Karpas-422 (cell line): ENCODE data around the gene TOP1. TPM values are rescaled to one million over a fixed set of nuclear protein-coding genes. Genes with fewer than 3 reads are reported as not detected.

Experiments
- DNase-seq: peaks from one replicate; pipeline ENCODE4 v3.0.0-alpha.2; 2015
- H2AFZ ChIP-seq: fragments of 200-600 bp; sonication (generic); 2 replicates; pipeline ENCODE4 v1.6.1; 2014; ENCODE audit warnings: antibody characterized with exemption, low read length, mixed read lengths
- H3K27ac ChIP-seq: fragments of 200-600 bp; sonication (generic); 2 replicates; pipeline ENCODE4 v1.5.1; 2014; ENCODE audit warnings: mild to moderate bottlenecking, low read length, moderate library complexity
- H3K27me3 ChIP-seq: fragments of 200-600 bp; sonication (generic); 2 replicates; pipeline ENCODE4 v1.6.1; 2014; ENCODE audit warnings: low read length, mixed read lengths
- H3K36me3 ChIP-seq: fragments of 200-600 bp; sonication (generic); 2 replicates; pipeline ENCODE4 v1.6.1; 2014; ENCODE audit warnings: low read length, mixed read lengths; ENCODE audit not compliant: insufficient read depth
- H3K4me1 ChIP-seq: fragments of 200-600 bp; sonication (generic); 2 replicates; pipeline ENCODE4 v1.6.1; 2014; ENCODE audit warnings: mild to moderate bottlenecking, low read length, mixed read lengths
- H3K4me2 ChIP-seq: fragments of 200-600 bp; sonication (generic); 2 replicates; pipeline ENCODE4 v1.6.1; 2014; ENCODE audit warnings: low read length, low read depth, mild to moderate bottlenecking; ENCODE audit not compliant: poor library complexity, severe bottlenecking
- H3K4me3 ChIP-seq: fragments of 200-600 bp; sonication (generic); 2 replicates; pipeline ENCODE4 v1.5.1; 2014; ENCODE audit warnings: mild to moderate bottlenecking, antibody characterized with exemption, low read length, mixed read lengths
- H3K79me2 ChIP-seq: fragments of 200-600 bp; sonication (generic); 2 replicates; pipeline ENCODE4 v1.6.1; 2014; ENCODE audit warnings: mild to moderate bottlenecking, low read length, mixed read lengths
- H3K9ac ChIP-seq: fragments of 200-600 bp; sonication (generic); 2 replicates; pipeline ENCODE4 v1.6.0; 2014; ENCODE audit warnings: low read length
- H3K9me2 ChIP-seq: fragments of 200-600 bp; sonication (generic), shearing (Covaris generic); replicated peaks from 2 replicates; pipeline ENCODE4 v1.6.0; 2014; ENCODE audit warnings: mild to moderate bottlenecking, low read length, moderate library complexity; ENCODE audit not compliant: insufficient read depth
- H3K9me3 ChIP-seq: fragments of 300-700, 200-600 bp; sonication (generic); 2 replicates; pipeline ENCODE4 v1.6.1; 2014; ENCODE audit warnings: low read length, mixed read lengths
- H4K20me1 ChIP-seq: fragments of 200-600 bp; sonication (generic); 2 replicates; pipeline ENCODE4 v1.6.1; 2014; ENCODE audit warnings: mild to moderate bottlenecking, antibody characterized with exemption, low read length, low read depth; ENCODE audit not compliant: insufficient read depth
- total RNA-seq: library from RNA; depleted of rRNA; stranded (reverse); fragments of >200 nt; shearing (Covaris generic); gene quantifications from 2 replicates; pipeline ENCODE4 v1.2.3, GENCODE V29; 2014; ENCODE audit warnings: low replicate concordance

The TOP1 gene
- total RNA-seq, 1 experiment from 2014 or later = 101 TPM

DNA sequence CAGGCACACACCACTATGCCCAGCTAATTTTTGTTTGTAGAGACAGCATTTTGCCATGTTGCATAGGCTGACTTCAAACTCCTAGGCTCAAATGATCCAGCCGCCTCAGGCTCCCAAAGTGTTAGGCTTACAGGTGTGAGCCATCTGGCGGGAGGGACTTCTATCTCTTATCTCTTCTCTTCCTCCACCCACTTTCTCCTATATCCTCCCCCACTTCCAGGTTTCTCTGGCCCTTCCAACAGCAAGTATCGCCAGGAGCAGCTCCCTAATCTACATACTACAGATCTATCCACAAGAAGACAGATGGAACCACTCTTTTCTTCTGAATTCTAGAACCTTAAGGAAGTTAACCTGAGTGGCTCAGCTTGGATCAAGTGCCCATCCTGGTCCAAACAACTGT is 5.1 kb upstream of the TOP1 start:
- Histone ChIP-seq H4K20me1 (no peaks in the 10 kb centered on the region), H3K79me2 (no peaks in the 10 kb centered on the region), H3K36me3 (no peaks in the 10 kb centered on the region), H3K4me1 (peaks cover 46% of the 10 kb centered on the region), H3K27me3 (no peaks in the 10 kb centered on the region), H3K27ac (no peak overlapping the region), H3K9me3 (no peaks in the 10 kb centered on the region), H3K4me2 (no peak overlapping the region), H2AFZ (no peak overlapping the region), H3K9ac (no peak overlapping the region), H3K9me2 (no peaks in the 10 kb centered on the region), H3K4me3 (no peak overlapping the region)
- no peak for DNase-seq

DNA sequence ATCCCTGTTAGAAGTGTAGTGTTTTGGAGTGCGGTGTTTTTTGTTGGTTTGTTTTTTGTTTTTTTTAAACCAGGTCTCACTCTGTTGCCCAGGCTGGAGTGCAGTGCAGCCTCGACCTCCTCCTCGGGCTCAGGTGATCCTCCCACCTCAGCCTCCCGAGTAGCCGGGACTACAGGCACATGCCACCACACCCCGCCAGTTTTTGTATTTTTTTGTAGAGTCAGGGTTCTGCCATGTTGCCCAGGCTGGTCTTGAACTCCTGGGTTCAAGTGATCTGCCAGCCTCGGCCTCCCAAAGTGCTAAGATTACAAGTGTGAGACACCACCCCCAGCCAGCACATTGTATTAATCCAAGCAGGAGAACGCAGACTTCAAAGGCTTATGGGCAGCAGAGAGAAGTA is 1.3 kb upstream of the TOP1 start:
- Histone ChIP-seq H3K9ac (peak overlapping the region; percentile 79), H3K9me2 (no peaks in the 10 kb centered on the region), H3K79me2 (peaks cover 37% of the 10 kb centered on the region), H3K36me3 (peaks cover 32% of the 10 kb centered on the region), H3K27ac (peak overlapping the region; percentile 90), H3K27me3 (no peaks in the 10 kb centered on the region), H3K4me1 (peaks cover 61% of the 10 kb centered on the region), H4K20me1 (peaks cover 27% of the 10 kb centered on the region), H3K9me3 (no peaks in the 10 kb centered on the region), H3K4me2 (peak overlapping the region; percentile 95), H2AFZ (no peak overlapping the region), H3K4me3 (peak overlapping the region; percentile 67; the same call in 1 of the 2 replicates)
- DNase-seq = no peak

DNA sequence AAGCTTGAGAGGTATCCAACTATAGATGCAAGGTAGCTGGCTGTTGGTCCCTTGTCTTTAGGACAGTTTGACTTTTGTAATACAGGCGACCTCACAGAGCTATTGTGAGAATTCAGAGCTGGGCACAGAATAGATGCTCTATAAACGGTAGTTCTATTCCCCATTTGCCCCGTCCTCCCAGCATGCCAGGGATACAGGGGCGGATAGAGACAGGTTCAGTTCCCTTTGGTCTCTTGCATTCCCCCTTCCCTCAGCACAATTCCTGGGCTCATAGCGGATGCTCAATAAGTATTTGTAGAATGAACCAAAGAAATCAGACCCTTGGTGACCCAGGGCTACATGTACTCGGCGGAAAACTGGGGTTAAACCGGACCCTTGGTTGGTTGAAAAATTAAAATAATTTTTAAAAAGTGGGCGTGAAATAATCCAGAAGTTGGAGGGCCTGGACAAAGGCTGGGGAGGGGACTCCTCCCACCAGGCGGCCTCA is 707 bp upstream of the TOP1 start:
- no peaks in the 10 kb centered on the region for H3K9me3 ChIP-seq
- DNase-seq = no peak
- H3K27ac ChIP-seq = peak overlapping the region; percentile 90

DNA sequence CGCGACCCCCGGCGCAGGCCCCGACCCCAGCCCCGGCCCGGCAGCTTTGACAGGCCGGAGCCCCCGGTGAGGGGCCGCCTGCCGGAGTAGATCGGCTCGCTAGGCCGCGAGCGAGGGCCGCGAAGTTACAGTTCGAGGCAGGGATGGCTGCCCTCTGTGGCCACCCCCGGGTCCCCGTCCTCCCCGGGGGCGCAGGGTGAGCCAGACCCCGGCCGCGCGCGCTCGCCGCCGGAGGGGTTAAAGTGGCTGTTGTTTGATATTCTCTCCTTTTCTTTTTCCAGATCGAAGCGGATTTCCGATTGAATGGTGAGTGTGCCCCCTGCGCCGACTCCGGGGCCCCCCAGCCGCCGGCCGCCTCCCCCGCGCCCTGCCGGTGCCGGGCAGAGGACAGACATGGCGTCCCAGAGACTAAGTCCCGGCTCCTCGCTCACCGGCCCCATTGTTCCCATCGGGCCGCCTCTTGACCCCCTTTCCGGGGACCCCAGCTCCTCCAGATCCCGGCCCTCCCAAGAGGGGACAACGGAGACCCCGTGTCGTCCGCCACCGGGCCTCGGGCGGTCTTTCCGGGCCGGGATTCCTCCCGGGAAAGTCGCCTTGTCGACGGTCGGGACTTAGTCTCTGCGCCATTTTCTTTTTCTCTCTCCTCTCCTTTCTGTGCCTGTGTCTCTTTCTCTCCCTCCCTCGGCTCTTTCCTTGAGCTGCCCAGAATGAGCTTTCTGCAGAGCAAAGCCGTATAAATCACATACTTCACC is 704 bp downstream of the TOP1 start:
- no peaks in the 10 kb centered on the region for H3K9me2 ChIP-seq
- H2AFZ ChIP-seq = no peak overlapping the region
- H3K9me3 ChIP-seq = no peaks in the 10 kb centered on the region
- peak overlapping the region; percentile 97 for H3K27ac ChIP-seq
- peaks cover 51% of the 10 kb centered on the region for H3K36me3 ChIP-seq
- peak; percentile 69 for DNase-seq
- no peaks in the 10 kb centered on the region for H3K27me3 ChIP-seq
- peak overlapping the region; percentile 91 for H3K4me3 ChIP-seq
- peaks cover 71% of the 10 kb centered on the region for H3K4me1 ChIP-seq
- peak overlapping the region; percentile 94 for H3K4me2 ChIP-seq
- H3K9ac ChIP-seq = peak overlapping the region; percentile 92
- H4K20me1 ChIP-seq = peaks cover 46% of the 10 kb centered on the region
- peaks cover 57% of the 10 kb centered on the region for H3K79me2 ChIP-seq

More for the DNA sequence above, 707 bp upstream of the TOP1 start:
- H3K9me2 ChIP-seq = no peaks in the 10 kb centered on the region
- peaks cover 33% of the 10 kb centered on the region for H4K20me1 ChIP-seq
- peaks cover 61% of the 10 kb centered on the region for H3K4me1 ChIP-seq
- H3K79me2 ChIP-seq = peaks cover 43% of the 10 kb centered on the region
- peak overlapping the region; percentile 79 for H3K9ac ChIP-seq
- no peaks in the 10 kb centered on the region for H3K27me3 ChIP-seq
- H3K36me3 ChIP-seq = peaks cover 38% of the 10 kb centered on the region
- peak overlapping the region; percentile 67 for H3K4me3 ChIP-seq
- H3K4me2 ChIP-seq = peak overlapping the region; percentile 95
- H2AFZ ChIP-seq = no peak overlapping the region

DNA sequence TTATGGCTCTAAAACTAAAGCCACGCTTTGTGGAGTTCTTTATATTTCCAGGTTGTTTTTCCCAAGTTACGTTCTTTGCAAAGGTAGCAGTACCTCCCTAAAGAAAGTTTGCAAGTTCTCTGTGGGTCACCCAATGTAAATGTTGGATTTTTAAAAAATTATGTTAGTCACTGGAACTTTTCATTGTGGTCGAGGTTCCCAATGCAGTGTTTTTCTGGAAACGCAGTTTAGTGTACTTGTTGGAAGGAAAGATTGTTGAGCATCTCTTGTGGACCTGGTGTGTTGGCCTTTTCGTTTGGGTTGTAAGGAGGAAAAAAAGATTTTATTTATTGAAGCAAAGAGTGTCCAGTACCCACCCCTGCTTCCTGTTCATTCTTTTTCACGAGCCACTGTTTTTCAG is 1.4 kb downstream of the TOP1 start:
- DNase-seq = peak; percentile 50
- H3K27ac ChIP-seq = peak overlapping the region; percentile 97
- H3K9me2 ChIP-seq = no peaks in the 10 kb centered on the region
- H3K4me2 ChIP-seq = peak overlapping the region; percentile 94
- peaks cover 50% of the 10 kb centered on the region for H4K20me1 ChIP-seq
- peaks cover 58% of the 10 kb centered on the region for H3K36me3 ChIP-seq
- peaks cover 78% of the 10 kb centered on the region for H3K4me1 ChIP-seq
- H3K9ac ChIP-seq = peak overlapping the region; percentile 92
- peak overlapping the region; percentile 91 for H3K4me3 ChIP-seq
- H2AFZ ChIP-seq = no peak overlapping the region
- no peaks in the 10 kb centered on the region for H3K27me3 ChIP-seq
- peaks cover 64% of the 10 kb centered on the region for H3K79me2 ChIP-seq
- no peaks in the 10 kb centered on the region for H3K9me3 ChIP-seq

DNA sequence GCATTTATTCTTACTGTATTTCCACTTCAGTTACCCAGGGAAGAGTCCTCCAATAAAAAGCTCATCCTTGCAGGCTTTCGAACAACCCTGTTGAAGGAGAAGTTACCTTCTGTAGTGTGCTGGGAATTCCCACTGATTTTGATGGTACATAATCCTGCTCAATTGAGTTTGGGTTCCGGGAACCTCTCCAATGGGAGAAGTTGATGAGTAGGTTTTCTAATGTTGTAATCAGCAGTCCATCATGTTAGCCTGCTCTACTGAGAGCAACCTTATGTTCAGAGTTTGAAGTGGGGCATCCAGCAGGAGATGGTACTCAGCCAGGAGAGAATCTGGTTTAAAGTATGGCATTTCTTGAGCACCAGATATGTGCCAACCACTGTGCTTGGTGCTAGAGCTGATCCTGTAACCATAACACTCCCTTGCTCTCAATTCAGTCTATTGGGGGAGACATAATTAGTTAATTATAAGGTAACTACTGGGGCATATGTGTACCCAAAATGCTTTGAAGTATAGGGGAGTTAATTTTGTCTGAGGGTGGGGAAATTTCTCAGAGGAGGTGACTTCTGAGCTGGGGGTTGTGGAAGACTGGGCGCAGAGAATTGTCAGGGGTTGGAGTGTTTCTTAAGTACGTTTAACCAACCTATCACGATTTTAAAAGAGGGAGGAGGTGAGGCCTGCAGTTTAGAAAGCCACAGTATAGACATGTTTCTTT is 2.1 kb downstream of the TOP1 start:
- Histone ChIP-seq H3K79me2 (peaks cover 71% of the 10 kb centered on the region), H3K36me3 (peaks cover 64% of the 10 kb centered on the region), H3K4me3 (peak overlapping the region; percentile 91), H3K27ac (peak overlapping the region; percentile 97), H4K20me1 (peaks cover 52% of the 10 kb centered on the region), H3K9me3 (no peaks in the 10 kb centered on the region), H3K9ac (peak overlapping the region; percentile 92), H3K4me2 (peak overlapping the region; percentile 94), H2AFZ (no peak overlapping the region), H3K27me3 (no peaks in the 10 kb centered on the region), H3K4me1 (peaks cover 85% of the 10 kb centered on the region), H3K9me2 (no peaks in the 10 kb centered on the region)
- peak; percentile 64 for DNase-seq

DNA sequence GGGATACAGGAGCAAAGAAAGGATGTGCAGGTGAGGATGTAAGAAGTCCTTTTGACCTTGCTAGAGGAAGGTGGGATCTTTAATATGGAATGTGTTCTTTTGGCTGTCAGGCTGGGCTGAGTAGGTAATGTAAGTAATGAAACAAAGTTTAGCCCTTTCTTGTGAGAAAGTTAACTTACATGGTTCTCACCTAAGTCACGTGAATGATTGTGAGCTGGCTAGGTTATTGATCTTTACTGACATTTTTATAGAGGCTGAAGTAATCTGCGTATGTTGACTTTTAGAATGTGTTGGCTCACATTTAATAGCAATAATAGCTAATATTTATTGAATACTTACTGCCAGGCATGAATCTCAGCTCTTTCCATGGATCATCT is 2.6 kb downstream of the TOP1 start:
- H3K9me3 ChIP-seq = no peaks in the 10 kb centered on the region
- no peaks in the 10 kb centered on the region for H3K27me3 ChIP-seq
- H3K36me3 ChIP-seq = peaks cover 69% of the 10 kb centered on the region
- H3K27ac ChIP-seq = peak overlapping the region; percentile 97
- no peak overlapping the region for H2AFZ ChIP-seq
- peak overlapping the region; percentile 92 for H3K9ac ChIP-seq
- no peak for DNase-seq
- H3K4me1 ChIP-seq = peaks cover 85% of the 10 kb centered on the region
- peaks cover 57% of the 10 kb centered on the region for H4K20me1 ChIP-seq
- peak overlapping the region; percentile 94 for H3K4me2 ChIP-seq
- no peaks in the 10 kb centered on the region for H3K9me2 ChIP-seq
- H3K79me2 ChIP-seq = peaks cover 76% of the 10 kb centered on the region
- H3K4me3 ChIP-seq = peak overlapping the region; percentile 91

DNA sequence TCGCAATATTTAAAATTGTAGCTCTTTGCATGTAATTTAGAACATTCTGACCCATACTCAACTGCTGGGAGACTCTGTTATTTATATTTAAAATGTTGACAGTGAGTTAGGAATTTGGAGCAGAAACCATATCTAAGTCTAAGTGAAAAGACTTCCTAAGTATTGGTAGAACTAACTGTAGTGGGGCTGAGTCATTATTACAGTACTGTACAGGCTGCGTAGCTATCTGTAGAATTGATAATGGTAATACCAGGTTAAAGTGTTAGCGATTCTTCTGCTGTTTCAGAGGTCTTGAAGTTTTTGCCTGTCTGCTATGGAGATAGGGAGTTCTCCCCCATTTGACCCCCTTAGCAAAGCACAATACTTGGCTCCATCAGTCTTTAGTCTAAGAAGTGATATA is 3.6 kb downstream of the TOP1 start:
- Histone ChIP-seq H2AFZ (no peak overlapping the region), H3K4me2 (peak overlapping the region; percentile 94), H3K9me2 (no peaks in the 10 kb centered on the region), H4K20me1 (peaks cover 65% of the 10 kb centered on the region), H3K4me3 (peak overlapping the region; percentile 91), H3K36me3 (peaks cover 77% of the 10 kb centered on the region), H3K9ac (peak overlapping the region; percentile 92), H3K27me3 (no peaks in the 10 kb centered on the region), H3K79me2 (peaks cover 86% of the 10 kb centered on the region), H3K4me1 (peaks cover 84% of the 10 kb centered on the region), H3K27ac (peak overlapping the region; percentile 97), H3K9me3 (no peaks in the 10 kb centered on the region)
- no peak for DNase-seq
